HG03354 (cell line): ENCODE measurements around the gene SELENOS.
A peak's percentile ranks its signal among the peaks of the same experiment; 100 is the strongest.

Source experiments
- ATAC-seq: cut with Tn5 transposase; IDR thresholded peaks from one replicate; pipeline ENCODE4 v1.9.1; 2021; ENCODE audit warnings: mild to moderate bottlenecking; ENCODE audit not compliant: unreplicated experiment, poor library complexity, severe bottlenecking

The SELENOS gene

DNA sequence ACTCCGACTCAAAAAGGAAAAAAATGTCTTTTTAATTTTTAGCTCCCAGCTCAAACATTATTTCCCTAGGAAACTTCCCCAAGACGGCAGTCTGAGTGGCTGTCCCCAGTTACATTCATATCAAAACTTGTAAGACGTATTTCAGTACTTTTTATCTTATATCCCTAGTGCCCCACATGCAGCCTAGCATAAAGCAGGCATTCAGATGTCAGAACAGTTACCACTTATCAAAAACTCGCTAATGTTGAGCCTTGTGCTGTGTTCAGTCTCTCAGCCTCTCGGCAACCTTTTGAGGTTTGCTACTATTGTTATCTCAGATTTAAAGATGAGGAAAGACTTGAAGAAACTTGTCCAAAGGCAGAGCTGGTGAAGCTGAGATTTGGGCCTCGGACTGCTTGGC is 6.6 kb upstream of the SELENOS start:
- no peak for ATAC-seq

DNA sequence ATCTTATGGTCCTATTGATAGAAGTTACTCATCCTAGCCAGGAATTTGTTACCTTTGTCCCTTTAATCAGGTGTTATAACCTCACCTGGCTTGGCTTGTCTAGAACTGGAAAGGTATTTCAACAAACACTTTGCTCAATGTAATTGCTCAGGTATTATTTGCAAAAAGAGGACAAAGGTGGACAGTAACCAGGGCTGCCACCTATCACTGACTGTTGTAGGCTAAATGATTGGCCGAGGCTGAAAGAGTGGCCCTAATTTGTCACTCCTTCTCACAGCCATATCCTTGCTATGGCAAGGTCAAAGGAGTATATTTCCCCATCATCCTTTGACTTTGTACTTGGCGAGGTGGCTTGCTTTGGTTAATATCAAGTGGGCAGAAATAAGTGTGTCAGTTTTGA is 2.7 kb upstream of the SELENOS start:
- no peak for ATAC-seq

DNA sequence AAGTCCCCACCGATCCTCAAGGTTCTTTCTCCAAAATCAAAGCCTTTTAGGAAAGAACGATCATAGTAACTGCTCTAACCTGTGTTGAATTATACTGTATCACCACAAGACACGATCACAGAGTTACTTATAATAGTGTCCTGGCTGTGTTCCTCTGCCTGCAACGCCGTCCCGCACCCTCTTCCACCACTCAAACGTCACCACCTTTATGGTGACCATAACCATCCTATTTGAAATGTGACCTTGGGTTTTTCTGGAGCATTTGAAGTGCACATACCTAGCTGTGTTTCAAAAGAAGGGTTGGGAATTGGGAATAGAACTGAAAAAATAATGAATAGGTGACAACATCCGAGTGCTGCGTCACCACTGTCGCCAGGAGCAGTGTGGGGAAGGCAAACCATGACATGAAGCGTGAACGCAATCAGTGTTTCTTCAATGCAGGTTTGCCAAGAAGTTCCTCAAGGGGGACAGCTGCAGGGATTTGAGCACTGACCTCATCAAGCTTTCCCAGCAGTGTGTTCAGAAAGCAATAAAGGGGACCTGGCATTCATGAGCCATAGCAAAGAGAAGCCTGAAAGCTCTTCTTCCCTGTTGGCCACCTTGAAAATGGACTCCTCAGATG is 769 bp upstream of the SELENOS start:
- no peak for ATAC-seq

DNA sequence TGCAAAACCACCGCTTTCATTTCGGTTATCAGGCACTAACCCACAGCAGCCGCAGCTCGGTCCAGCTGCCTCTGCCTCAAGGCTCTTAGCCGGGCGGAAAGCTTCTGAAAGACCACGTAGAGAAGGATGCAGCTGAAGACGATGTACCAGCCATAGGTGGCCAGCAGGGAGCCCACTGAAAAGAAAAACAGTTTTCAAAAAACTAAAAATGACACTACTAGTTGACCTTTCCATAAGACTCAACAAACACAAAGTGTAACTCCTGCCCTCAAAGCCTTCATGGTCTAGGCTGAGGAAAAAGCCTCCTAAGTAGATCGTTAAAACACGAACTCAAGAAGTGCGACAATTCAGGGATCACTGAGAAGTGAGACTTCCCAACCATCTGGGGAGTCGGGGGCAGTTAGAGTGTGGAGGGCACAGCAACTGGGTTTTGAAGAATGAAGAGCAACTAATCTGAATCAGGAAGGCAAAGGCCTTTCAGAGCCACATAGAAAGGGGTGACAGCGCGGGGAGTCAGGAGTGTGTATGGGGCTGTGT is 716 bp downstream of the SELENOS start:
- ATAC-seq, result peak; percentile 52

DNA sequence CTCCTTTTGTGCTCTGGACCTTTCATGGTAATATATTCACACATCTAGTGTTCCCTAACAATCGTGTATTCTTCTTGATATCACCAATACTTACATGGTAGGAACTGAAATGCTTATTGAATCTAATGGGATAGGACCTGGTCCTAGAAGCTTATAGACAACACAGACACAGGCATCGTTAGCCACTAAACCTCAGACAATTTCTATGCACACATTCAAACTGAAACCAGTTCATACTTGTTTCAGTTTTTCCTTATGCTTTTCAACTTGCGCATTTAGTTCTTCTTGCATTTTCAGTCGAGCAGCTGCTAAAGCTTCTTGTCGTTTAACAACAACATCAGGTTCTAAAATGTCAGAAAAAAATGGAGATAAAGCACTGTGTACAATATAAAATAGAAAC is 2.3 kb downstream of the SELENOS start:
- ATAC-seq, result no peak

DNA sequence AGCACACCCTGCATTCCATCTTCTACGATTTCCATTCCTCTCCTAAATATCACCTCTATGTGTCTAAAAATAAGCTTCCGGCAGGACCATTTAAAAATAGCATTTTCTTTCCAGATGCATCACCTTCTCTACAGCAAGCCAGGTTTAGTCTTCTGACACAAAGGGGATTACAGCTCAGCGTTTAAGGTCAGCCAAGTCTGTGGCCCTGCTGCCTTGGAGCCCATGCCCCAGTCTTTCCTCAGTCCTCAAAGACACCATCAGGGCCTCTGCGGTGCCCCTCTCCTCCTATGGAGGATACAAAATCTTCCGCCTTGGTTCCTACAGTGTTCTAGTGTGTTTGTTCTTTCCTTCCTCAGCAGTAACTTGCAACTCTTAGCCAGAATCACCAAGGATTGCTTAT is 3.8 kb downstream of the SELENOS start:
- no peak for ATAC-seq

DNA sequence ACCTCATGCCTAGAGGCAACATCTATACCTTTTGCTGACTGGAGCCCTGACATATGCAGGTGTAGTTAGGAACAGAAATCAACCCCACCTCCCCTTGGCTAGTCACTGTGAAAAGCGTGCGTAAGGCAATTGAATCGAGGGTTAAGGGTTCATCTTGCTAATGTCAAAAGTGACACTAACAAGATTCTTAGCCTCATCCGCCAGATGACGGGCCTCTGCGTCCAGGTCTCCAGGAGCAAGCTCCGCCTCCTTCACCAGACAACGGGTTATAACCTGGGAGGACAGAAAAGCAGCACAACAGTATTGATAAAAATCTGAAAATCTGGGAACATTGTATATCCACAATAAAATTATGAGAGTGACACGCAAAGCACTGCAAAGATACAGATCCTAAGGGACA is 4.7 kb downstream of the SELENOS start:
- ATAC-seq, result no peak

DNA sequence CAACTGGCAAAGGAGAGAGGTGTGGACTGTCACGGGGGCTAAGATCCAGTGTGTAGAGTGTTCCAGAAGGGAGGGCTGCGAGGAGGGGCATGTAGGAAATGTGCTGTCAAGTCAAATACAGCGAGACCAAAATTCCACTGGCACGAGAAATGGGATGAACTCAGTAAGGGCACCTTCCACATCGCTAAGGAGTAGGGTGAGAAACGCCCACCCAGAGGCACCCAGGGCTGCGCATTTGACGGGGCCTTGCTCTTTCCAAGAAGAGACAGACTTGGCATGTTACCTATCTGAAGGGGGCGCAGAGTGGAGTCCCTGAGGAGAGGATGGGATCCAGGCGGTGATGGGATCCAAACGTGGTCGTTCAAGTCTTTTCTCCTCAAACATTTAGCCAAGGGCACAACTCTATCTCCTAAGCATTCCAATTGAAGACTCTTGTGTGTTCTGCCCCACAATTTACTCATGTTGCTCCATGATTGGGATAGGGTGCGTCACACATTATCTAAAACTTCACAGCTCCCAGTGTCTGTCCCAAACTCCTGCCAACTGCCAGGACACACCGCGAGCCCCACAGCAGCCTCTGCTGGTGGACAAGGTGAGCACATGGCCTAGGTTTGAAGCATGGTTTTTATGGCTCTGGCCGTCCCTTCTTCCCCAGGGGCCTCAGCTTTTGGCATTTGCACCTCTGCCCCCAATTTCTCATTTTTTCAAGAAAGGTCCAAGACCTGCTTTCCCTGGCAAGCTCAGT is 7.6 kb downstream of the SELENOS start:
- ATAC-seq, result no peak

DNA sequence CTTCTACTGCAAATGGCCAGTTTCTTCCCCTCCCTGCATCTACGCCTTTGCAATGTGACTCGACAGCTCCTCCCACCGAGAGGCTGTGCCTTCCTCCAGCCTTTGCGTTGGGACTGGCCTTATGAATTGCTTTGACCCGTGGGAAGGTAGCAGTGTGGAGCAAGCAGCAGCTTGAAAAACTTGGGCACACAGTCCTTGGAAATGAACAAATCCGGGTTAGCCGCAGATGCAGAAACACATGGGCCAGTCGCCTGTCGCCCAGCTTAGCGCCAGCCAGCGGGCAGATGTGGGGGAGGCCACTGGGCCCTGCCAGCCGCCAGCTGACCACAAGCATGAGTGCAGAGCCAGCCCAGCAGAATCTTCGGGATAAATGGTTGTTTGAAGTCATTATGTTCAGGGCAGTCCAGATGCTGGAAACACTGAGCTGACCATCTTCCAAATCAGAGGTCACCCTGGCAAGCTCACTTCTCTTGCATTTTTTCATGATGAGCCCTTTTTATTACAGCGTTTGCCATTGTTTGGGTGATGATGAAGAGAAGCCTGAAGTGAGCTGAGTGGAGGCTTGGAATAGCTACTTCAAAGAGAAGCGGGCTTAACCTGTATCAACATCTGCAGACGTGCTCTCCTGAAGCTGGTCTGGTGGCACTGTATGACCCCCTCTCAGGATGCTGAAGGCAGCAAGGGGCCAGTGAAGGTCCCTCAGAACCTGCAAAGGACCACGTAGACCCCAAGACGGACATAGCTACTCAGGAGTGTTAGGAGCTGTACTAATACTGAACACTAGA is 9.8 kb downstream of the SELENOS start:
- ATAC-seq, result no peak

DNA sequence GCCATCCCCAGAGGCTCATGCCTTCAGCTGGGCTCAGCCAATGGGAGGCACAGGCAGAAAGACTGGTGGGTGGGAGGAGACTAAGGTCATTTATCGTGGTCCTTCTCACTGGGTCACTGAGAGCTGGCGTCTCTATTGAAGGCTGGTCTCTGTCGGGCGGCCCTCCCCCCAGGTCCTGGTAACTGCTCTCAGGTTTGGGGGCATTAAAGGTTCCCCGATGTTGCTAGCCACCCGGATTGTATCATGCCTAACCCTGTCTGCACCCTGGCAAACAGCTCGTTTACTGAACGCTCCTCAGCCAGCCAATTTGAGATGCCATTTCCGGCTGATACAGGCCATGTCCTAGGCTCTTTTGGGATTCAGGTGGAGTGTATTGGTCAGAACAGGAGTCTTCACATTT is 10.5 kb downstream of the SELENOS start:
- no peak for ATAC-seq

DNA sequence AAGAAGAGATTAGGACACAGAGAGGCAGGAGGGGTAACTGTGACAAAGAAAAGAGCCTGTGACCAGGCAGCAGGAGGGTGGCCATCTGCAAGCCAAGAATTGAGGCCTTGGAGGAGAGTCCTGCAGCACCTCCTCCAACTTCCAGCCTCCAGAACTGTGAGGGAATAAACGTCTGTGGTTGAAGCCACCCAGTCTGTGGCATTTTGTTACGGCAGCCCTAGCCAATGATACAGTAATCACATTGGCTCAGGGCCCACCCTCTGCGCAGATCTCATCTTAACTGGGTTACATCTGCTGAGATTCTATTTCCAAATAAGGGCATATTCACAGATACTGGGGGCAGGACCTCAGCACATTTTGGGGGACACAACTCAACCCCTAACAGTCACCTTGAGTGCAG is 11.3 kb downstream of the SELENOS start:
- no peak for ATAC-seq

DNA sequence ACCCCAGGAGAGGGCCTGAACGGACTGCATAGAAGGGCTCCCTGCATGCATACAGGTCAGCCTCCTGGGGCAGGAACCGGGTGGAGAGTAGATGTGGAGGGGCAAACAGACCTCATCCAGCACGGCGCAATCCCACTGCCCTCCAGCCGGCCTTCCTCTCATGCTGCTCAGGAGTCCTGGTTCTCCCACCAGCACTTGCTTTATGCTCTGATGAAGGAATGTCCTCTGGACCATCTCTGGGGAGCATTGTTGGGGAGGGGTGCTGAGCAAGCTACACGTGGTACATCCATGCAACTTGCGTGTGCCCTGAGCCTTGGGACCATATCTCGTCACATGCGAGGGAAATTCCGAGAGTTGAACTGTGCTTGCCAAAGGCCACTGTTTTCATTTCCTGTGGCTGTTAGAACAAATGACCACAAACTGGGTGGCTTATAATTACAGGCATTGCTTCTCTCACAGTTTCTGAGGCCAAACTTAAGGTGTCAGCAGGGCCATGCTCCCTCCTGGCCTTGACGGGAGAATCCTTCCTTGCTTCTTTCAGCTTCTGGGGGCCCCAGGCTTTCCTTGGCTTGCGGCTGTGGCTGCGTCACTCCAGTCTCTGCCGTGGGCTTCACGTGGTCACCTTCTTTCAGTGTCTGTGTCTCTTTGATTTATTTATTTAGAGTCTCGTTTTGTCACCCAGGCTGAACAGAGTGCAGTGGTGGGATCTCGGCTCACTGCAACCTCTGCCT is 12.2 kb downstream of the SELENOS start:
- ATAC-seq, result peak; percentile 41

DNA sequence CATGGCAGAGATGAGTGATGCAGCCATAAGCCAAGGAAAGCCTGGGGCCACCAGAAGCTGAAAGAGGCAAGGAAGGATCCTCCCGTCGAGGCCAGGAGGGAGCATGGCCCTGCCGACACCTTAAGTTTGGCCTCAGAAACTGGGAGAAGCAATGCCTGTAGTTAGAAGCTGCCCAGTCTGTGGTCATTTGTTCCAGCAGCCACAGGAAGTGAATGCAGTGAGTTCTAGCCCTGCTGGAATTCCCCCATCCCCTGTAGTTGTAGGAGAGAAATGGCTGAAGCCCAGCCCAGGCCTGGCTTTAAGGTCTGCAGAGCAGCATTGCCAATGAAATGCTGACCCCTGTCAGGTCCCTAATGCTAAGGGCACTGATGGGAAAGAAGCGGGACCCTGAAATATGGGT is 13.3 kb downstream of the SELENOS start:
- ATAC-seq, result no peak

DNA sequence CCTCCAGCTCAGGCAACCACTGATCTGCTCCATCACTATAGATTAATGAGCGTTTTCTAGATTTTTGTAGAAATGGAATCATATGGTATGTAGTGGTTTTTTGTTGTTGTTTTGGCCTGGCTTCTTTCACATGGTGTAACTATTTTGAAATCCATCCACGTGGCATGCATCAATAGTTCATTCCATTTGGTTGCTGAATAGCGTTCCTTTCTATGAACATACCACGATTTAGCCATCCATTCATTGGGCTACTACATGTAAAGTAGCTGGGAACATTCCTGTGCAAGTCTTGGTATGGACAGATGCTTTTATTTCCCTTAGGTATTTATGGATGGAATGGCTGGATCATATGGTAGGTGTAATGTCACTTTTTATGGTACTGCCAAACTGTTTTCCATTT is 14.7 kb downstream of the SELENOS start:
- no peak for ATAC-seq

DNA sequence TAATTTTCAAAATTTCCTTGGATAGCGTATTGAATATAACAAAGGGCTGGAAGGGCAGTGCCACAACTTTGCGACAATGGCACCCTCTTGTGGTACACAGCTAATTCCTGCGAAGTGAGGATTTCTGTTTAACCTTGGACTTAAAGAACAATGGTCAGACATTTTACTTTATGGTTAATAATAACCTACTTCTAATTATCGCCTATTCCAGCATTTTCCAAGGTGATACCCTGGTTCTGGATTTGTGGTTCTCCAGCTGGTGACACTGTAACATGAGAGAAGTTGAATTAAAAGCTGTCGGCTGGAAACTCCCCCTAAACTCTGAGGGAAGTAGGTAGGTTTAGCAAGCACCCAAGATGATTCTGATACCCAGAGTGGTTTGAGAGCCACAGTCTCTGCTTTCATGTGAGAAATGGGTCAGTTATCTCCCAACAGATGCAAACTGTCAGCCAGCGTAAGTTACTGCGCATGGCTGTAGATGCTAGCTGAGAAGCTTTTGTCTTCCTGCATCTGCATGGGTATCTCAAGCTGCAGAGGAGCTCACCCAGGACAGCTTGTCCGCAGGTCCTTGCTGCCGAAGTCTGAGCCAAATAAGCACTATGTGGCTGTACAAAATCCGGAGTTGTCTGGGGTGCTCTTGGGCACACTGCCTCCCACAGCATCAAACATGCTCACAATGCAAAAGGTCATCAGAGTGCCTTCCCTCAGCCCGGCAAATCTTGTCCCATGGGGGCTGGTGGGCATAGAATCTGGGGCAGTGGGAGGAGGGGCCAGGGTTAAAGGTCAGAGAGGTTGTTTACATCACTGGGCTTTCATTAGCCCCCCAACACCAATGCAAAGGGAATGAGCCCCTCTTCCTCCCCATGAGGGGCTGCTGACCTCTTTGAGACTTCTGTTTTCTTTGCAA is 18.8 kb downstream of the SELENOS start:
- ATAC-seq, result peak; percentile 58

DNA sequence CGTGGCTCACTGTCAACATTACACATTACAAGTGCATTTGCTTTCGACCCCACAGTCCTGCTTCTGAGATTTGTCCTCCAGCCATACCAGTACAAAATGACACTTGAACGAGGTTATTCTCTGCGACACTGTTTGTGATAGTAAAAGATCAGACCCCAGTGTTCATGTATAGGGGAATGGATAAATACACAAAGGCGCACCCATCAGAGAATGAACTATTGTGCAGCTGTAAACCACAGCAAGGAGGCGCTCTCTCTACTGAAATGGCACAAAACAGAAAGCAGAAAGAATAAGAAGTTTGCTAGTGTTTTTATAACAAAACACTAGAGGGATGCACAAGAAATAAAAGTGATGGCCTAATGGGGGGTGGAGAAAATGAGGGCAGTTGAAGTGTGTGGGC is 20.5 kb downstream of the SELENOS start:
- no peak for ATAC-seq

DNA sequence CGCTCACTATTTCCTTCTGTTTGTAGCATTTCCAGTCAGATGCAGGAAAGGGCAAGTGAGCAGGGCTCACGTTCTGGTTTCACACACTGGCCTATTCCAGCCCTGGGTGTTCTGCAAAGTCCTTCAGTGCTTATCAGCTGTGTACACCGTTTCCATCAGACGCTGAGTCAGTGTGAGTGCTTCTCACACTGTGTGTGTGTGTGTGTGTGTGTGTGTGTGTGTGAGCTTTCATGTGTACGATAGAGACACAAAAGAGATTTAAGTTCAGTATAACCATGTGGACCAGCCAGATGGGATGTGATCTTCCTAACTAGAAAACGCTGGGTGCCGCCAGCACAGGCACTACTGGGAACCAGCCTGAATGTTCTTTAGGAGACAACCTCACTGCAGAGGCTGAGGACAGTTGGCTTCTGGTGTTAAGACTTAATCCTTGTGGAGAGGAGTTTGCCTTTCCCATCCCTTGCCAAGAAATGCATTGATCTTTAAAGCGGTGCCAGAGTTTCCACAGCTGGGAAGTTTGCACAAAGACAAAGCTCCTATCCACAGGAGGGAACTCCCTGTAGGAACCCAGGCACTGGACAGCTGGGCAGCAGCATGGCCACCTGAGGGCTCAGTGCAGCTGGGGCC is 21.6 kb downstream of the SELENOS start:
- no peak for ATAC-seq

DNA sequence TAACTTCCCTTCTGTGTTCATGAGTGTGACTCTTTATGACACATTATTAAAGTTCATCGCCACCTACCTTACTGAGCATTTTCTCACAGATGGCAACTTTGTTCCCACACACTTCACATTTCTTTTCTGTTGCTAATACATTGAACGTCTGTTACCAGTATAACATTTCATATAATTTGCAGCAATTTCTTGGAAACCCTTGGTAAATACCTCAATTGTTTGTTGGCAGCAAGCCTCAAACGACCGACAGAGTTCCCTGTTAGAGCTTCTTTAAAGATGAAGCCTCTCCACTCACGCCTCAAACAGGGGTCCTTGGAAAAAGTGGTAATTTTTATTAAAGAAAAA is 22.3 kb downstream of the SELENOS start:
- ATAC-seq, result no peak
